Measurements from ENCODE around the gene TTC12.

DNA sequence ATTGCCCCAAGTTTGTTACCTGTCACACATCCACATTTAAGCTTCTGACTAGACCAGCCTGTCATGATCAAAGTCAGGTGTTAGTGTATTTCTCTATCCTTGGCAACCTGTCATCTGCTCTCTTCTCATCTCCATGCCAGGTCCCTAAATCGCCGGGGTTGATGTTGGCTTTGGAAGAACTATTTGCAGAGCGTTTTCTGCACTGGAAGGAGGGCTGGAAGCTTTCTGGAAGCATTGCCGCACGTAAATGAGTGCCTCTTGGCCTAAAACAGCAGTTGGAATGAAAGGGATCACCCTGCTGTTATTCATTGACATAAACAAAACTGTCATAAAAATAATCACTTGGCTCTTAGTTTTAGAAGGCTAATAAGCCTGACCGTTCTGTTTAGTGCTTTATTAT, 1.4 kb downstream of the TTC12 start:
- TF ChIP-seq, protein P1, sequence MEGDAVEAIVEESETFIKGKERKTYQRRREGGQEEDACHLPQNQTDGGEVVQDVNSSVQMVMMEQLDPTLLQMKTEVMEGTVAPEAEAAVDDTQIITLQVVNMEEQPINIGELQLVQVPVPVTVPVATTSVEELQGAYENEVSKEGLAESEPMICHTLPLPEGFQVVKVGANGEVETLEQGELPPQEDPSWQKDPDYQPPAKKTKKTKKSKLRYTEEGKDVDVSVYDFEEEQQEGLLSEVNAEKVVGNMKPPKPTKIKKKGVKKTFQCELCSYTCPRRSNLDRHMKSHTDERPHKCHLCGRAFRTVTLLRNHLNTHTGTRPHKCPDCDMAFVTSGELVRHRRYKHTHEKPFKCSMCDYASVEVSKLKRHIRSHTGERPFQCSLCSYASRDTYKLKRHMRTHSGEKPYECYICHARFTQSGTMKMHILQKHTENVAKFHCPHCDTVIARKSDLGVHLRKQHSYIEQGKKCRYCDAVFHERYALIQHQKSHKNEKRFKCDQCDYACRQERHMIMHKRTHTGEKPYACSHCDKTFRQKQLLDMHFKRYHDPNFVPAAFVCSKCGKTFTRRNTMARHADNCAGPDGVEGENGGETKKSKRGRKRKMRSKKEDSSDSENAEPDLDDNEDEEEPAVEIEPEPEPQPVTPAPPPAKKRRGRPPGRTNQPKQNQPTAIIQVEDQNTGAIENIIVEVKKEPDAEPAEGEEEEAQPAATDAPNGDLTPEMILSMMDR (IDR thresholded peaks at IDR 0.05) = no peak
- no peak for TF ChIP-seq NRF1 (IDR thresholded peaks at IDR 0.05; ENCODE audit: low read depth, low read length)
- TF ChIP-seq EP300 (IDR thresholded peaks at IDR 0.05; ENCODE audit: borderline replicate concordance in 1 of 2, low read depth in 1 of 2, low read length in 1 of 2) = no peak
